Gastrocnemius medialis (tissue), 4 donors: ENCODE data around the gene HYAL2.

Experiments used
- CTCF ChIP-seq, 5 experiments: fragments of 450-650 bp in 3 of 5; fragments of 200-600 bp in 2 of 5; sonication (generic) in 2 of 5; IDR thresholded peaks in 4 of 5; conservative IDR thresholded peaks in 1 of 5; 1 replicate in 4 of 5; 2 replicates in 1 of 5; pipeline ENCODE4 v1.5.1; 2016 to 2019; ENCODE audit warnings: antibody characterized with exemption in 5 of 5, mild to moderate bottlenecking in 3 of 5, moderate library complexity in 3 of 5
- POLR2A ChIP-seq, 2 donors: fragments of 450-650 bp; IDR thresholded peaks; one replicate each; pipeline ENCODE4 v1.6.1; 2017; ENCODE audit warnings: antibody characterized with exemption in 2 of 2, mild to moderate bottlenecking in 2 of 2, moderate library complexity in 2 of 2

GRCh38 chr3:50274371-50275104 lies 48.0 kb downstream of the HYAL2 start:
- TF ChIP-seq POLR2A (IDR thresholded peaks at IDR 0.05) (no peak), CTCF (IDR thresholded peaks at IDR 0.05 in 4 of 5, conservative IDR thresholded peaks at IDR 0.05 in 1 of 5) (peak; percentile 42 to 76 (median 73))
